GM23338 (cell line): ENCODE measurements around the gene STT3B. TPM values are rescaled to one million over a fixed set of nuclear protein-coding genes. Genes with fewer than 3 reads are reported as not detected.

Experiments used
- ATAC-seq: fragments of 200-7000 bp; cut with Tn5 transposase; 3 replicates; pipeline ENCODE4 v1.9.1; 2020
- DNase-seq: peaks from one replicate; pipeline ENCODE4 v3.0.0-alpha.2; 2015; ENCODE audit warnings: low spot score
- H2AFZ ChIP-seq: fragments of 200-600 bp; sonication (generic); 2 replicates; pipeline ENCODE4 v1.8.0; 2016; ENCODE audit warnings: antibody characterized with exemption, mild to moderate bottlenecking, moderate library complexity
- H3F3A ChIP-seq: fragments of 200-600 bp; sonication (generic); replicated peaks from 2 replicates; pipeline ENCODE4 v1.8.0; 2017; ENCODE audit warnings: antibody characterized with exemption, mixed run types, low read depth
- H3K27ac ChIP-seq: fragments of 200-600 bp; sonication (generic); 2 replicates; pipeline ENCODE4 v1.6.1; 2016; ENCODE audit warnings: low read depth
- H3K27me3 ChIP-seq: fragments of 200-600 bp; sonication (generic); 2 replicates; pipeline ENCODE4 v1.8.0; 2016; ENCODE audit warnings: mild to moderate bottlenecking, mixed run types, moderate library complexity; ENCODE audit not compliant: insufficient read depth
- H3K36me3 ChIP-seq: fragments of 200-600 bp; sonication (generic); 2 replicates; pipeline ENCODE4 v1.8.0; 2016; ENCODE audit warnings: mild to moderate bottlenecking; ENCODE audit not compliant: insufficient read depth
- H3K4me1 ChIP-seq: fragments of 200-600 bp; sonication (generic); 2 replicates; pipeline ENCODE4 v1.8.0; 2016; ENCODE audit warnings: mild to moderate bottlenecking, moderate library complexity; ENCODE audit not compliant: insufficient read depth
- H3K4me2 ChIP-seq: fragments of 200-600 bp; sonication (generic); 2 replicates; pipeline ENCODE4 v1.7.1; 2017; ENCODE audit warnings: mixed run types
- H3K4me3 ChIP-seq: fragments of 200-600 bp; sonication (generic); 2 replicates; pipeline ENCODE4 v1.6.1; 2016; ENCODE audit warnings: mixed run types
- H3K79me2 ChIP-seq: fragments of 200-600 bp; sonication (generic); replicated peaks from 2 replicates; pipeline ENCODE4 v1.8.0; 2017; ENCODE audit warnings: mild to moderate bottlenecking; ENCODE audit not compliant: insufficient read depth
- H3K9me2 ChIP-seq: fragments of 200-600 bp; sonication (generic); 2 replicates; pipeline ENCODE4 v1.8.0; 2017; ENCODE audit not compliant: insufficient read depth
- H4K20me1 ChIP-seq: fragments of 200-600 bp; sonication (generic); replicated peaks from 2 replicates; pipeline ENCODE4 v1.8.0; 2017; ENCODE audit warnings: mild to moderate bottlenecking; ENCODE audit not compliant: insufficient read depth
- H3K27ac Mint-ChIP-seq: 2 replicates; pipeline ENCODE4 v1.8.0; 2020; ENCODE audit warnings: inconsistent platforms, mild to moderate bottlenecking, moderate library complexity, mixed read lengths
- H3K27me3 Mint-ChIP-seq: 3 replicates; pipeline ENCODE4 v1.8.0; 2022; ENCODE audit warnings: low read depth, mild to moderate bottlenecking, moderate library complexity, mixed read lengths, inconsistent platforms; ENCODE audit not compliant: insufficient read depth, poor library complexity
- H3K36me3 Mint-ChIP-seq: 3 replicates; pipeline ENCODE4 v1.8.0; 2021; ENCODE audit warnings: low read depth, mild to moderate bottlenecking, inconsistent platforms, moderate library complexity, mixed read lengths
- H3K4me1 Mint-ChIP-seq: 3 replicates; pipeline ENCODE4 v1.8.0; 2020; ENCODE audit warnings: mild to moderate bottlenecking, inconsistent platforms, mixed read lengths
- H3K4me3 Mint-ChIP-seq: 3 replicates; pipeline ENCODE4 v1.8.0; 2021; ENCODE audit warnings: moderate library complexity, mild to moderate bottlenecking, inconsistent platforms, mixed read lengths
- H3K9me3 Mint-ChIP-seq: 3 replicates; pipeline ENCODE4 v1.8.0; 2020; ENCODE audit warnings: moderate library complexity, mild to moderate bottlenecking, inconsistent platforms, mixed read lengths
- CREB1 ChIP-seq: fragments of 250-450 bp; sonication (Bioruptor Pico); IDR thresholded peaks from 2 replicates; pipeline ENCODE4 v1.5.0; 2020; ENCODE audit warnings: low read depth, mild to moderate bottlenecking, moderate library complexity
- EZH2 ChIP-seq: fragments of 200-600 bp; sonication (generic); IDR thresholded peaks from one replicate; pipeline ENCODE4 v1.8.0; 2017; ENCODE audit warnings: antibody characterized with exemption, mild to moderate bottlenecking, low read depth; ENCODE audit not compliant: unreplicated experiment
- NANOG ChIP-seq: IDR thresholded peaks from 2 replicates; pipeline ENCODE4 v1.6.1; 2016; ENCODE audit warnings: antibody characterized with exemption, borderline replicate concordance
- REST ChIP-seq: IDR thresholded peaks from one replicate; pipeline ENCODE4 v1.6.1; 2018; ENCODE audit warnings: antibody characterized with exemption; ENCODE audit not compliant: unreplicated experiment
- ZNF114 ChIP-seq: fragments of 250-450 bp; sonication (Bioruptor Pico); IDR thresholded peaks from 2 replicates; pipeline ENCODE4 v1.5.0; 2020; ENCODE audit warnings: mild to moderate bottlenecking, moderate library complexity
- ZNF331 ChIP-seq: fragments of 250-450 bp; sonication (Bioruptor Pico); IDR thresholded peaks from 2 replicates; pipeline ENCODE4 v1.5.0; 2020; ENCODE audit warnings: low read depth, mild to moderate bottlenecking, moderate library complexity
- ZNF462 ChIP-seq: fragments of 250-450 bp; sonication (Bioruptor Pico); IDR thresholded peaks from 2 replicates; pipeline ENCODE4 v1.5.0; 2020; ENCODE audit warnings: mild to moderate bottlenecking, moderate library complexity
- polyA plus RNA-seq: library from polyadenylated mRNA; unstranded; fragments of >200 nt; fragmentation: Nextera tagmentation; extraction: Ambion mirVana; gene quantifications from 2 replicates; pipeline ENCODE4 v1.2.1, GENCODE V29; 2016
- total RNA-seq: library from RNA; depleted of rRNA; stranded (reverse); fragments of >200 nt; shearing (Covaris generic); gene quantifications from 2 replicates; pipeline ENCODE4 v1.2.3, GENCODE V29; 2014

STT3B gene
- total and polyA plus RNA-seq, 2 experiments from 2014 or later = 44.1 to 167 TPM

- TF ChIP-seq ZNF462 (CRISPR knock-in tag) (no peak), ZNF114 (CRISPR knock-in tag) (no peak)
These were observed 80.5 kb downstream of the STT3B start (continued) for GRCh38 chr3:31613177-31613576.

GRCh38 chr3:31613654-31614053, 80.9 kb downstream of the STT3B start:
- no peaks in the 10 kb centered on the region for H3K27me3 ChIP-seq
- no peak overlapping the region for H3K4me3 ChIP-seq
- peaks cover 43% of the 10 kb centered on the region for H3K79me2 ChIP-seq
- H4K20me1 ChIP-seq = no peaks in the 10 kb centered on the region
- Mint-ChIP-seq H3K36me3 (no peaks in the 10 kb centered on the region; the same call in 1 of the 3 replicates), H3K27ac (no peak overlapping the region; the same call in 1 of the 2 replicates), H3K27me3 (peaks cover 5% of the 10 kb centered on the region), H3K4me3 (no peak overlapping the region), H3K9me3 (no peaks in the 10 kb centered on the region), H3K4me1 (peaks cover 31% of the 10 kb centered on the region)
- H3K4me1 ChIP-seq = peaks cover 25% of the 10 kb centered on the region
- no peak for TF ChIP-seq CREB1 (CRISPR knock-in tag)
- TF ChIP-seq ZNF114 (CRISPR knock-in tag) = no peak
- TF ChIP-seq NANOG = no peak
- TF ChIP-seq REST = no peak
- TF ChIP-seq EZH2 = no peak
- TF ChIP-seq ZNF331 (CRISPR knock-in tag) = no peak
- no peak overlapping the region for H2AFZ ChIP-seq
- no peak overlapping the region for H3K4me2 ChIP-seq
- no peaks in the 10 kb centered on the region for H3F3A ChIP-seq
- H3K36me3 ChIP-seq = no peaks in the 10 kb centered on the region
- no peak for ATAC-seq
- no peaks in the 10 kb centered on the region for H3K9me2 ChIP-seq
- no peak for DNase-seq
- no peak overlapping the region for H3K27ac ChIP-seq
